ENCODE data around the gene THAP4.
A peak's percentile ranks its signal among the peaks of the same experiment; 100 is the strongest.

The THAP4 gene

DNA sequence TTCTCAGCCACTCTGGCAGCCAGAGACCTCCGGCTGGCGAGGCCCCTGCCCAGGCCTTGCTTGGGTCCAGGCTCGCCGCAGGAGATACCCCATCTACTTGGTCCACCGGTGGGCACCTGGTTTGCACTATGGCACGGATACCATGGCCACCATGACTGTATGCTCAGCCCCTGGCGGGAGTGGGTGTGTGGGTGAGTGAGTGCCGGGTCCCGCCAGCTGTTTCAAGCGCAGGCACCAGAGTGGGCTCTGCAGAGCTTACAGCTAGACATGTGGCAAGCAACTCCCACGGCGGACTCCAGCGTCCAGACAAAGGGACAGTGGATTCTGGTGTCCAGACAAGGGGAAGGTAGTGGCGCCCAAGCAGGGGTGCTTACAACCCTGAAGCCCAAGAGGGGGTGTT is 2.0 kb upstream of the THAP4 start:
- no peak for DNase-seq (ENCODE audit: low spot score)

DNA sequence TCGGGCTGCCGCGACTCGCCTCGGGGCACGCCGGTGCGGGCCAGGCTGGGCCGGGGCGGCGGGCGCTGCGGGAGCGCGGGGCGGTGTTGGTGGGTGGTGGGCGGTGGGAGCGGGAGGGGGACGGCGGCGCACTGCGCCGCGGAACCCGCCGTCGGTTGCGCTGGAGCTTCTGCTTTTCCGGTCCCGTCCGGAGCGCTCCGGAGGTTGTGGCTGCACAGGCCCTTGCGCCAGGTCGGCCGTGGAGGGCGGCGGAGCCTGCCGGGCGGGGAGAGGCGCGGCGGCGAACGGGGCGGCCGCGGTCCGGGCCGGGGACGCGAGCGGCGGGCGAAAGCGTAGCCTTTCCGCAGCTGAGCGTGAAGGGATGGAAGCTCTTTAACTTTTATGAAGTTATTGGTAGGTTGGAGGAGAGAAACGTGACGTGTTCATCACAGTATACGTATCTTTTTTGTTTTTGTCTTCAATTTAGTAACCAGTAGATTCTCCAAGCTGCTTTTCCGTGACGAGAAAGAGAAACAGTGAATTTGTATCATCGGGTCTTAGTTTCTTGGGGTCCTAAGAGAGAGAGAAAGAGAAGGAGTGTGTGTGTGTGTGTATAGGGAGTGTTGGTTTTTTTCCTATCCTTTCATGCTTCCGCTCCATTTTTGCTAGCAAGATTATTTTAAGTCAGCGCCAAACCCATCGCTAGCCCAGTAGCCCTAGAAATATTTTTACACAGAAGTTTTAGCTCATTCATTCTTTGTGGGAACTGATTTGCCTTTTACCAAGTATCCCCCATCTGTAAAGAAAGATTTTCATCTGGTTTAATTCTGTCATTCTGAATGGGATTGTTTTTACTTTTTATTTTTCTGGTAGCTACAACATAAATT is 1.1 kb upstream of the THAP4 start:
- peak; percentile 51 for DNase-seq (ENCODE audit: low spot score)

DNA sequence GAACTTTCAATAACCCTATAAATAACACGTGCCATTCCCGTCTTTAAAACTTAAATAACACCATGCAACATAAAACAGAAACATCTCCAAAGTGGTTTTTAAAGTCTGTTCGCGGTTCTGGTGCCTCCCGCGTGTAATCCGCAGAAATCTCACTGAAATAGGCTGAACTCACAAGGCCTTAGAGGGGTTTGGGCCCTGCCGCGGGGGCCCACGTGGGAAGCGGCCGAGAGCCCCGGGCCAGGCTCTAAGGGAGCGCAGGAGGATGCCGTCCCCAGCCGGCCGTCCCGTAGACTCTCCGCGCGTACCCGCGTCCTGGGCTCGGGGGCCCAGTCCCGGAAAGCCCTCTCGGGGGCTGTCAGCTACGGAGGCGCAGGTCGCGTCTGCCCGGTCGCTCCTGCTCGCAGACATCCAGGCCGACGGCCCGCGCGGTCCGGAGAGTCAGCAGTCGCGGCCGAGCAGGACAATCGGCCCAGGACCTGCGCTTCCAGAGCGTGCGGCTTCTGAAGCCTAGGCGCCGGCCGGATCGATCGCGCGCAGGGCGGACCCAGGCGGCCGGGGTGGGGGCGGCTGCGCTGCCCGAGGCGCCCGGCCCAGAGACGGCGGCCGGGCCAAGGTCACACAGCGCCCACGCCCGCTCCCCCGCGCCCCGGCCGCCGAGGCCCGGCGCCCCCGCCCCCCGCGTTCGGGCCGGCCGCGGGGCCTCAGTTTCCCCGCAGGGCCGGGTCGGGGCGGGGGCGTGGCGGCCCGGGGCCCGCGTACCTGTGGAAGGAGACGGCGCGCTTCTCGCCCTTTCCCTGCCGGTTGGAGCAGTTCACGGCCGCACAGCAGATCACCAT is 558 bp downstream of the THAP4 start:
- DNase-seq (ENCODE audit: low spot score), result peak; percentile 43

GRCh38 chr2:241635756-241636155 is 1.2 kb downstream of the THAP4 start:
- no peak for DNase-seq (ENCODE audit: low spot score)

GRCh38 chr2:241633561-241633960 is 3.4 kb downstream of the THAP4 start:
- DNase-seq (ENCODE audit: low spot score), result no peak

- no peak for DNase-seq (ENCODE audit: low spot score)
Observed at GRCh38 chr2:241632478-241633325, 4.3 kb downstream of the THAP4 start.

GRCh38 chr2:241629762-241630435 is 7.1 kb downstream of the THAP4 start:
- no peak for DNase-seq (ENCODE audit: low spot score)

- DNase-seq (ENCODE audit: low spot score), result no peak
Observed at GRCh38 chr2:241627675-241628074, 9.3 kb downstream of the THAP4 start.

GRCh38 chr2:241620419-241620769 is 16.6 kb downstream of the THAP4 start:
- no peak for DNase-seq (ENCODE audit: low spot score)

DNA sequence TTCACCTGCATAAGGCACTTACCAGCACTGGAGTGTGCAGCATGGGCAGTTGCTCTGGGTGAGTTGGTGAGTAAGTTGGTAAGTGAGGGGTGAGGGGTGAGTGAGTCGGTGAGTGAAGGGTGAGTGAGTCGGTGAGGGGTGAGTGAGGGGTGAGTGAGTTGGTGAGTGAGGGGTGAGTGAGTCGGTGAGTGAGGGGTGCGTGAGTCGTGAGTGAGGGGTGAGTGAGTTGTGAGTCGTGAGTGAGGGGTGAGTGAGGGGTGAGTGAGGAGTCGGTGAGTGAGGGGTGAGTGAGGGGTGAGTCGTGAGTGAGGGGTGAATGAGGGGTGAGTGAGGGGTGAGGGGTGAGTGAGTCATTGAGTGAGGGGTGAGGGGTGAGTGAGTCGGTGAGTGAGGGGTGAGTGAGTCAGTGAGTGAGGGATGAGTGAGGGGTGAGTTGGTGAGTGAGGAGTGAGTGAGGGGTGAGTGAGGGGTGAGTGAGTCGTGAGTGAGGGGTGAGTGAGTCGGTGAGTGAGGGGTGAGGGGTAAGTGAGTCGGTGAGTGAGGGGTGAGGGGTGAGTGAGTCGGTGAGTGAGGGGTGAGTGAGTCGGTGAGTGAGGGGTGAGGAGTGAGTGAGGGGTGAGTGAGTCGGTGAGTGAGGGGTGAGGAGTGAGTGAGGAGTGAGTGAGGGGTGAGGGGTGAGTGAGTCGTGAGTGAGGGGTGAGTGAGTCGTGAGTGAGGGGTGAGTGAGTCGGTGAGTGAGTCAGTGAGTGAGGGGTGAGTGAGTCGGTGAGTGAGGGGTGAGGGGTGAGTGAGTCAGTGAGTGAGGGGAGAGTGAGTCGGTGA is 17.1 kb downstream of the THAP4 start:
- no peak for DNase-seq (ENCODE audit: low spot score)

- no peak for DNase-seq (ENCODE audit: low spot score)
Observed at GRCh38 chr2:241618829-241619228, 18.1 kb downstream of the THAP4 start.

DNA sequence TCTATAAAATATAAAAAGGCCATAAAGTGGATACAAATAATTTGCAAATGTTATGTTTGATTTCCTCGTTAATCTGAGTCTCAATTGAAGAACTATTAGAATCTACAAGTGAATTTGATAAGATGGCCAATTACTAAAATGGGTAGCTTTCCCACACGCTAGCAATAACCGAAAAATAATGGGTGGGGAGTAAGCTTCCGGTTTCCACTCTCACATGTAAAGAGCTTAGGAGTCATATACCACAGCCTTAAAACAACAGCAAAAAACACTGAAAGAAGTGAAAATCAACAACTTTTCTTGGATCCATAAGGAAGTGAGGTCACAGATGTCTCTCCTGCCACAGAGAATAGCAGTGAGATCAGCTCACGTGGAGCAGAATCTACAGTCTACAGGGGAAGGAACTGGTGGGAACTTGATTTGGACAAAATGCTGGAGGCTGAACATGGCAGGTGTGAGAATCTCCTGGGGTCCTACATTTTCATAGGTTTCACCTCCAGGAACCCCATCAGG is 18.6 kb downstream of the THAP4 start:
- no peak for DNase-seq (ENCODE audit: low spot score)

- DNase-seq (ENCODE audit: low spot score), result no peak
Observed at GRCh38 chr2:241617431-241618154, 19.4 kb downstream of the THAP4 start.

- no peak for DNase-seq (ENCODE audit: low spot score)
Observed at GRCh38 chr2:241616168-241617125, 20.5 kb downstream of the THAP4 start.

DNA sequence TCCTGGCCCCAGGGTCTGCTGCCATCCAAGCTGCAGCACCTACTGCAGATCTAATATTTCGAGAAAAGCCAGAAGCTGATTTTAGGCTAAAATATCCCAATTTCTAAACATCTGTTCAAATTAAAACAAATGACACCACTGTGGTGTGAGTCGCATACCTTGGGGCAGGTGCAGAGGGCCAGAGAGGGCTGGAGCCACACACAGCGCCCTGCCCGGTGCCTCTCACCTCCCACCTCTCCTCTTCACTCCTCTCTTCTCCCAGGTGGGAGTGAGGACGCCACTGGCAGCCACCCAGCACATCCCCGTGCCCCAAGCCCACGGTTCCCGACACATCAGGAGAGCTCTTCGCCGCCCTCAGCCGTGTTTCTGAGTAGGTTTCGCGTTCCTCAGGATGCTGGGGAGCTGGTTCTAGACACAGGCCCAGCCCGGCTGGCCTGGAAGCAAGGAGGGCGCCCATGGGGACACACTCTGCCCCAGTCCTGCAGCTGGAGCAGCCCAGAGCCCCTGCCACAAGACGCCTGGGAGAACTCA is 21.4 kb downstream of the THAP4 start:
- DNase-seq (ENCODE audit: low spot score), result no peak

- DNase-seq (ENCODE audit: low spot score), result no peak
Observed at GRCh38 chr2:241615041-241615440, 21.9 kb downstream of the THAP4 start.

- peak; percentile 19 for DNase-seq (ENCODE audit: low spot score)
Observed at GRCh38 chr2:241613017-241613780, 23.8 kb downstream of the THAP4 start.

All from AG08395 (cell line).